ENCODE results near the gene RSRC1.
"Not testable (repeated sequence)": the region's sequence is repeated elsewhere in the genome, so short reads cannot be mapped to it uniquely, and the experiment has no call there.

Gene RSRC1

GRCh38 chr3:158101335-158102241 lies 8.3 kb upstream of the RSRC1 start:
- DNase-seq (ENCODE audit: low read depth in 2 of 2), result no peak

DNA sequence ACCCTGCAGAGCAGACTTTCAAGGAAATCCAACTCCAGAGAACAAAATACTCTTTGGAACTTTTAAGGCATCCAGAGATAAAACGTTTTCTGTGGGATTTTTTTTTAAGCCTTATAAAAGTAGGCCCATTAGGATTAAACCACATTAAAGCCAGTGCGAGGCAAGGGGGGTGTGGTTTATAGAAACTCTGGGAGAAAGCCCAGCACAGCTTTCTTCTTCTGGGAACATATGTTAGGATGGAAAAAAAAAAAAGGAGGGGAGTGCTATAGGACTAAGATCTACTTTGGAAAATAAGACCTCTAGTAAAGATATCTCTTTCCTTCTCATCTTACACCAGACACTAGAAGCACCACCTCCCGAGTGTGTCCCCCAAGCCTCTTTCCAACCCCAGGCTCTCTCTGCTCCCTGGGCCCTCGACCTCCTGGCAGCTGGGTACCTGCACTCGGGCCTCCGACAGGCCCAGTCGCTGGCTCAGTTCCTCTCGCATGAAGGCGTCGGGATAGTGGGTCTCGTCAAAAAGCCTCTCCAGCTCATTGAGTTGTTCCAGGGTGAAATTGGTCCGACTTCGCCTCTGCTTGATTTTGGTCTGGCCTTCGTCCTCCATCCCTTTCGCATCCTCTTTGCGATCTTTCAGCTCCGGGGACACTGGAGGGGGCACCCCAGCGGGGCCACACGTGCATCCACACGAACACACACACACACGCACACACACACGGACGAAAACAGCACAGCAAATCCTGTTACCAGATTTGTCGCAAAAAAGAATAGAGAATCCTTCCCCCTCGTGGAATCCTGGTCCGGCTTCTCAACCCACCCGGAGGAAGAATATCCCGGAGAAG lies 7.4 kb upstream of the RSRC1 start:
- no peak for DNase-seq (ENCODE audit: low read depth in 2 of 2)

- no peak for DNase-seq (ENCODE audit: low read depth in 2 of 2)
Observed at GRCh38 chr3:158103081-158103886, 6.6 kb upstream of the RSRC1 start.

DNA sequence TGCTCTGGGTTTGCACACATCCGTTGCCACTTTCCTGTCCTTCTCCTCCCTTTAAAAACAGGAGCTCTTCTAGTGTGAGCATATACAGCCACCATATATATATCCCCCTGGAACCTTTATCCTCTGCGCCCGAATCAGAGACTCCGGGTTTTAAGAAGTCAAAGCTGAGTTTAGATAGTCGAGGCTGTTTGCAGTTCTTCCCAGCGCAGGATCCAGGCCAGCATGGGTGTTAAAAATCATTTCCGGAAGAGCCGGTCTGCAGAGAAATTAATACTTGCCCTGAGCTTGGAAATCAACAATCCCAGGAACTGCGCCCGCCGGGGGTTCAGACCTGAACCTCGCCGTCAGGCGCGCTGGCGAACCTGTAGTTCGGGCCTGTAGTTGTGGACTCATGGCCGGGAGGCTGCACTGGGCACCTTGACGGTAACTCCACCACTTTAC lies 6.0 kb upstream of the RSRC1 start:
- DNase-seq (ENCODE audit: low read depth in 2 of 2), result no peak

GRCh38 chr3:158104431-158104921 lies 5.4 kb upstream of the RSRC1 start:
- DNase-seq (ENCODE audit: low read depth in 2 of 2), result no peak

DNA sequence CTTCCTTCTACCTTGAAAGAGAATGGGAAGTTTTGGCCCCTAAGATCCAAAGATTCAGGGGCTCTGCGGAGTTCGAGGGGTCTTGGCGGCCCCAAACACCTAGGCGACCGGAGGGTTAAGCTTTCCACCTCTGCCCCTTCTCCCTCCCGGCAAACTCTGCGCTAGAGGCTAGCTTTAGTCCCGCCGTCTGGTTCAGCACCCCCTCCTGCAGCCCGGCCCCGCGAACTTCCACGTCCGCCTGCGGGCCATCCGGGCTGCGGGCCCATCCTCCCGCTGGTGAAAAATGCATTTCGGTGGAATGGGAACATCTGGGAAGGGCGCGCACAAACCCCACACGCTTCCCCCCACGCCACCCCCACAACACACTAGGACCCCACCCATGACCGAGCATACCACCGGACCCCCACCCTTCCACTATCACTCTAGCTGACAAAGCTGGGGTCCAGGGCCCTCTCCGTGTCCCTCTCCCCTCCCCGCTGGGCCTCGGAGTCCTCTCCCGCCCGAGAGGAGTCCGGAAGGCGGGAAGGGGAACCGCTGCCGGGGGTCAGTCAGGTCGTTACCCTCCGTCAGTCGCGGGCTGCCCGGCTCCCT lies 4.7 kb upstream of the RSRC1 start:
- no peak for DNase-seq (ENCODE audit: low read depth in 2 of 2)

DNA sequence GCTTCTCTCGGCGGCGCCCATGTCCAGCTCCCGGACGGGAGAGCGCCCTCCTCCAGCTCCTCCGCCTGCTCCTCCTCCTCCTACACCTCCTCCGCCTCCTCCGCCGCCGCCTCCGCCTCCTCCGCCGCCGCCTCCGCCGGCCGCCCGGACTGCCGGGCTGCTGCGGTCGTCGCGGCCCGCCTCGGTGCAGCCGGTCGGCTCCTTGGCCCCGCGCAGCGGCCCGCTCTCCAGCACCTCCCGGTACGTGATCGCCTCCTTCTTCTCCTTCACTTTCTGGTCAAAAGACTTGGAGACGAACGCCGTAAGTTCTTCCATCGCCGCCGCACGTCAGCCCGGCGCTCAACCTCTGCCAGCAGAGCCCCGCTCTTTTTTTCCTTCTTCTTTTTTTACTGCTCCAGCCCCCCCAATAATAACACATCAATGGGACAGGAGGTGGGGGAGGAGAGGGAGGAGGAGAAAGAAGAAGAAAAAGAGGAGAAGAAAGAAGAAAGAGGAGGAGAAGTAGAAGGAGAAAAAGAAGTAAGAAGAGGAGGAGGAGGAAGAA lies 4.1 kb upstream of the RSRC1 start:
- DNase-seq (ENCODE audit: low read depth in 2 of 2), result no peak

- DNase-seq (ENCODE audit: low read depth in 2 of 2), result no peak
Observed at GRCh38 chr3:158106766-158107471, 3.0 kb upstream of the RSRC1 start.

- DNase-seq (ENCODE audit: low read depth in 2 of 2), result no peak
Observed at GRCh38 chr3:158107605-158108444, 2.1 kb upstream of the RSRC1 start.

- no peak for DNase-seq (ENCODE audit: low read depth in 2 of 2)
Observed at GRCh38 chr3:158108445-158108985, 1.4 kb upstream of the RSRC1 start.

DNA sequence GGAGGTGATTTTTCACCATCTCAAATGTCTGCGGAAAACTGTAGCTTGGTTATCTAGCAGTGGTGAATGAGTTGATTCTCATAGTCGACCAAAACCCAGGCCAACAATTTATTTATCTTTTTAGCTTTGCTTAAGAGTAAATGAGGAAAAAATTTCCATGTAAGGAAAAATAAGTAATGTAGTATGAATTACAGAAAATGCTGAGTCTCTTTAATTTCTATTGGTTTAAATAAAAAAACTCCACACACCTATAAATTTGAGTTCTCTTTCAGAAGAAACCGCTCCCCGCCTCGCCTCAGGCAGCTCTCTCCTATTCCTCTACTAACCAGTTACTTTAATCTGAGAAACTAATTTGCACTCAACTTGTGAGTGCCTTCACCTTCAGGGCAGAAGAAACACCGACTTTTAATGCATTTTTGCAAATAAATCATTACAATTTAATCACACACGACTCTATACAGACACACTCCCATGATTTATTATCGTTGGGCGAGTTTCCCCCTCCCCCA lies 540 bp upstream of the RSRC1 start:
- DNase-seq (ENCODE audit: low read depth in 2 of 2), result no peak

DNA sequence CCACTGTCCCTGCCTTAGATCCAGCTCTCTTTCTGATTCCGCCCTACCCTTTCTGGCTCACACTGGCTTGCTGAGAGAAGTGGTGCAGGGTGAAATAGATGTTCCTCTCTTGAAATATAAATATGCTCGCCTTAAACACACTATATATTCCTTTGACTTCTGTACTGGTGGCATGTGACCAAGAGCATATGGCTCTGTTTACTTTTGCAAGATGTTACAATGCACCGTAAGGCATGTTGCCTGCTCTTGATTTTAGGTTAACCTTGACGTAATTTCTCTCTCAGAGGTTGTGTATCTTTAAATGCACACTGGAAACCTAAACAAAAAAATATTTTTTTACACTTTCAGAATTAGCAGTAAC lies 749 bp downstream of the RSRC1 start:
- DNase-seq (ENCODE audit: low read depth in 2 of 2), result no peak

DNA sequence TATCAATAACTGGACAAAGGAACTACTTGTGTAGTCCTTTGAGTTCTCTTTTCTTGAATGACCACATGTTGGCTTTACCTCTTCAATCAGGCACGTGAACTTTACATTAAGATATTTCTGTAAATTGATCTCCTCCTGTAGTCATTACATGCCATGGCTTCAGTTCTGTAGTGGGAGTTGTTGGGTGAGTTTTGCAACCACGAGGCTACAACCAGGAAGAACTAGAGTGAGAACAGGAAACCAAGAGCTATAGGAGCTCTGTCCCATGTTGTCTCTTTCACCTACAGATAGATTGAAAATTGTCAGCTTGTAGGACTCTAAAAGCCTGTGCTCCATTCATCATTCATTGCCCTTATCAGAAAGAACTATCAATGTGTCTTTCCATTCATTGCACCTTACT lies 2.0 kb downstream of the RSRC1 start:
- DNase-seq (ENCODE audit: low read depth in 2 of 2), result no peak

DNA sequence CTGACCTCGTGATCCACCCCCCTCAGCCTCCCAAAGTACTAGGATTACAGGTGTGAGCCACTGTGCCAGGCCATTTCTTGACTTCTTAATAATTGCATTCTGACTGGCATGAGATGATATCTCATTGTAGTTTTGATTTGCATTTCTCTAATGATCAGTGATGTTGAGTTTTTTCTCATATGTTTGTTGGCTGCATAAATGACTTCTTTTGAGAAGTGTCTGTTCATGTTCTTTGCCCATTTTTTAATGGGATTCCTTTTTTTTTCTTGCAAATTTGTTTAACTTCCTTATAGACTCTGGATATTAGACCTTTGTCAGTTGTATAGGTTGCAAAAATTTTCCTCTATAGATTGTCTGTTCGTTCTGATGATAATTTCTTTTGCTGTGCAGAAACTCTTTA lies 3.7 kb downstream of the RSRC1 start:
- not testable (repeated sequence) for DNase-seq (ENCODE audit: low read depth in 2 of 2)

DNA sequence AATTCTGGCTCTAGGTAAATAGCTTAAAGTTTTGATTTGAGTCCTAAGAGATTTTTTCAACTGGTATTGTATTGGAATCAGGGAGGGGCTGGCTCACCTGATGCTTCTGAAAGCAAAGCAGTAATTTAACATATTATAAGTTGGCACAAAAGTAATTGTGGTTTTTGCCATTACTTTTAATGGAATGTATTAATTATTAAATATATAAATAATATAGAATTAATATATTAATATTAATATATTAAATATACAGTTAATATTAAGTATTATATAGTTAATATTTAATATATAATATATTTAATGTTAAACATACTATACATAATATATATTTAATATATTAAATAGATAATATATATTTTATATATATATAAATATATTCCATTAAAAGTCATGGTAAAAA lies 10.4 kb downstream of the RSRC1 start:
- no peak for DNase-seq (ENCODE audit: low read depth in 2 of 2)

DNA sequence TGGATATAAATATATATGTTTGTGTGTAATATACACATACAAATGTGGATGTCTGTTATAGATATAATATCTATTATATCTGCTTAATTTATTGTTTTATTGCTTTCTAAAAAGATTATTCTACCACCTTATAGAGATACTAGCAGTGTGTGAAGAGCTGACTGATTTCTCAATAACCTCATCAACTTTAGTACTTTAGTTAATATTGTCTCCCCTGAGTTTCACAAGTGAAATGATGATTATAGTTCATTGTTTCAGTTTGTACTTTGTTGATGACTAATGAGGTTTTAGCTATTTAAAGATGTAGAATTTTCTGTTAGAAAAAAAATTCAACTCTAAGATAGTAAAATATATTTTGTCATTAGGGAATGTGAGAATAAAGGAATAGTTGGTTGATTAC lies 11.4 kb downstream of the RSRC1 start:
- no peak for DNase-seq (ENCODE audit: low read depth in 2 of 2)

GRCh38 chr3:158122721-158123120 lies 12.8 kb downstream of the RSRC1 start:
- DNase-seq (ENCODE audit: low read depth in 2 of 2), result not testable (repeated sequence)

GRCh38 chr3:158127250-158128219 lies 17.6 kb downstream of the RSRC1 start:
- DNase-seq (ENCODE audit: low read depth in 2 of 2), result no peak
